Spleen (tissue), 11 donors: Measurements from ENCODE around the gene FBXO34. TPM values are rescaled to one million over a fixed set of nuclear protein-coding genes. Genes with fewer than 3 reads are reported as not detected.

ENCODE experiments used
- DNase-seq: peaks from one replicate; pipeline ENCODE4 v3.0.0-alpha.2; 2020
- H3K27ac ChIP-seq, 8 donors: fragments of 200-600 bp; sonication (generic) in 7 of 8; 1 replicate in 4 of 8; 2 replicates in 4 of 8; pipeline versions ENCODE4 v1.5.0 to v1.8.0; 2016 to 2021; ENCODE audit warnings: inconsistent platforms in 4 of 8, mild to moderate bottlenecking in 4 of 8, moderate library complexity in 1 of 8
- H3K27me3 ChIP-seq, 7 donors: fragments of 200-600 bp; sonication (generic) in 6 of 7; replicated peaks in 1 of 7; 1 replicate in 4 of 7; 2 replicates in 3 of 7; pipeline versions ENCODE4 v1.5.0 to v1.8.0; 2016 to 2021; ENCODE audit warnings: inconsistent platforms in 3 of 7, mild to moderate bottlenecking in 1 of 7
- H3K36me3 ChIP-seq, 6 donors: fragments of 200-600 bp; sonication (generic) in 5 of 6; 1 replicate in 4 of 6; 2 replicates in 2 of 6; pipeline versions ENCODE4 v1.5.0 to v1.8.0; 2016 to 2021; ENCODE audit warnings: inconsistent platforms in 2 of 6
- H3K4me1 ChIP-seq, 6 donors: fragments of 200-600 bp; sonication (generic) in 5 of 6; 1 replicate in 3 of 6; 2 replicates in 3 of 6; pipeline versions ENCODE4 v1.5.0 to v1.8.0; 2016 to 2021; ENCODE audit warnings: inconsistent platforms in 3 of 6
- H3K4me3 ChIP-seq, 8 donors: fragments of 200-600 bp; sonication (generic) in 7 of 8; 1 replicate in 4 of 8; 2 replicates in 4 of 8; pipeline versions ENCODE4 v1.5.0 to v1.8.0; 2016 to 2021; ENCODE audit warnings: inconsistent platforms in 4 of 8, mild to moderate bottlenecking in 4 of 8, moderate library complexity in 2 of 8
- H3K9me3 ChIP-seq, 8 donors: fragments of 200-600 bp; sonication (generic) in 7 of 8; 1 replicate in 4 of 8; 2 replicates in 4 of 8; pipeline versions ENCODE4 v1.5.0 to v1.8.0; 2016 to 2021; ENCODE audit warnings: inconsistent platforms in 4 of 8
- CTCF ChIP-seq, 11 experiments: fragments of 200-600 bp in 7 of 11; fragments of 450-650 bp in 4 of 11; sonication (generic) in 4 of 11; IDR thresholded peaks in 8 of 11; conservative IDR thresholded peaks in 3 of 11; 1 replicate in 7 of 11; 2 replicates in 4 of 11; pipeline versions ENCODE4 v1.4.0 to v1.8.0; 2016 to 2021; ENCODE audit warnings: antibody characterized with exemption in 11 of 11, inconsistent platforms in 4 of 11, mild to moderate bottlenecking in 1 of 11
- POLR2A ChIP-seq, 3 donors: fragments of 450-650 bp; IDR thresholded peaks; one replicate each; pipeline ENCODE4 v1.5.1; 2017; ENCODE audit warnings: antibody characterized with exemption in 3 of 3, mild to moderate bottlenecking in 1 of 3
- POLR2AphosphoS5 ChIP-seq, 3 donors: sonication (generic); formaldehyde crosslinking; IDR thresholded peaks; one replicate each; pipeline ENCODE4 v1.5.1; 2017; ENCODE audit warnings: antibody characterized with exemption in 3 of 3
- WGBS, 5 donors: extraction: QIAGEN DNeasy Blood & Tissue Kit in 3 of 5; methylation state at CpG; one replicate each; pipeline versions ENCODE4 v1.1.5 to v1.1.7; 2013 to 2018; 5-methylcytosine and 5-hydroxymethylcytosine counted together
- intact Hi-C: fragments of 100-400 bp; cut with DNase I; formaldehyde crosslinking; loops from one replicate; pipeline ENCODE4 v1.15.0; 2023; ENCODE audit warnings: low total_unique reads
- polyA plus RNA-seq, 3 donors: library from polyadenylated mRNA; stranded (reverse); fragments of 200-250 nt; gene quantifications; one replicate each; pipeline ENCODE4 v1.2.1, GENCODE V29; 2013
- total RNA-seq, 7 donors: library from RNA; depleted of rRNA in 3 of 7; stranded (reverse); fragments of >200 nt in 3 of 7; fragmentation: NEBNext Ultra II Directional in 4 of 7; extraction: Animal tissue kit (Norgen Biotek cat#: 25700) in 4 of 7; gene quantifications; one replicate each; pipeline versions ENCODE4 v1.1.0 to v1.2.1, GENCODE V29; 2016 to 2021
- donor health status: healthy with polysubstance abuse.
- donor health status: DM: no; HTN: no; CAD: no; lungs with moderate emphysema.
- donor health status: DM: no; HTN: no; CAD: no.
- donor health status: Bipolar disorder and iron deficiency.
- donor health status: healthy.
- donor health status: DM: no; HTN: no; CAD: no.
- donor health status: DM: yes; HTN: yes; CAD: no.

The FBXO34 gene
- total and polyA plus RNA-seq, 10 donors, result 5.8 to 46.0 (median 26.7) TPM

GRCh38 chr14:55301437-55302121 lies 30.4 kb downstream of the FBXO34 start:
- Histone ChIP-seq H3K4me1 (peaks cover 3 to 83% (median 49%) of the 10 kb centered on the region in 6 donors), H3K27ac (no peak overlapping the region), H3K4me3 (no peak overlapping the region), H3K9me3 (no peaks in the 10 kb centered on the region), H3K36me3 (peaks cover 0 to 17% (median 2%) of the 10 kb centered on the region in 6 donors), H3K27me3 (no peaks in the 10 kb centered on the region)
- no peak for DNase-seq
- TF ChIP-seq POLR2AphosphoS5 (IDR thresholded peaks at IDR 0.05), result no peak
- TF ChIP-seq POLR2A (IDR thresholded peaks at IDR 0.05), result no peak
- no peak for TF ChIP-seq CTCF (IDR thresholded peaks at IDR 0.05 in 8 of 11, conservative IDR thresholded peaks at IDR 0.05 in 3 of 11)
- 85 to 92% (median 88%) methylated on average over 1 of the region's 1 CpG for WGBS, 5 donors
- intact Hi-C loops, result no loop called here

GRCh38 chr14:55302367-55303124 lies 31.3 kb downstream of the FBXO34 start:
- 77 to 86% (median 79%) methylated on average over 5 of the region's 5 CpGs for WGBS, 5 donors
- TF ChIP-seq POLR2A (IDR thresholded peaks at IDR 0.05), result no peak
- no peak for TF ChIP-seq CTCF (IDR thresholded peaks at IDR 0.05 in 8 of 11, conservative IDR thresholded peaks at IDR 0.05 in 3 of 11)
- no peak for TF ChIP-seq POLR2AphosphoS5 (IDR thresholded peaks at IDR 0.05)
- Histone ChIP-seq H3K4me3 (no peak overlapping the region), H3K27ac (peak overlapping the region in 2 of 8 donors; percentile 59 to 71), H3K4me1 (peaks cover 3 to 79% (median 43%) of the 10 kb centered on the region in 6 donors), H3K36me3 (peaks cover 0 to 17% (median 2%) of the 10 kb centered on the region in 6 donors), H3K27me3 (no peaks in the 10 kb centered on the region), H3K9me3 (no peaks in the 10 kb centered on the region)
- intact Hi-C loops, result no loop called here
- DNase-seq, result no peak

- H3K27ac ChIP-seq, result peak overlapping the region in 3 of 8 donors; percentile 56 to 71 (median 59)
- intact Hi-C loops, result no loop called here
- TF ChIP-seq CTCF (IDR thresholded peaks at IDR 0.05 in 8 of 11, conservative IDR thresholded peaks at IDR 0.05 in 3 of 11), result no peak
- TF ChIP-seq POLR2A (IDR thresholded peaks at IDR 0.05), result no peak
- TF ChIP-seq POLR2AphosphoS5 (IDR thresholded peaks at IDR 0.05), result no peak
- H3K36me3 ChIP-seq, result peaks cover 0 to 16% (median 2%) of the 10 kb centered on the region in 6 donors
- no peaks in the 10 kb centered on the region for H3K9me3 ChIP-seq
- H3K4me1 ChIP-seq, result peaks cover 3 to 78% (median 41%) of the 10 kb centered on the region in 6 donors
- H3K27me3 ChIP-seq, result no peaks in the 10 kb centered on the region
- no peak overlapping the region for H3K4me3 ChIP-seq
- no peak for DNase-seq
These were observed 31.9 kb downstream of the FBXO34 start for GRCh38 chr14:55303125-55303499.

- Histone ChIP-seq H3K36me3 (peaks cover 0 to 10% (median 1%) of the 10 kb centered on the region in 6 donors), H3K9me3 (no peaks in the 10 kb centered on the region), H3K27ac (peak overlapping the region in 5 of 8 donors; percentile 14 to 71 (median 59)), H3K27me3 (no peaks in the 10 kb centered on the region), H3K4me1 (peaks cover 3 to 78% (median 41%) of the 10 kb centered on the region in 6 donors), H3K4me3 (no peak overlapping the region)
- 42 to 62% (median 52%) methylated on average over 2 of the region's 2 CpGs for WGBS, 5 donors
- DNase-seq, result no peak
- intact Hi-C loops, result no loop called here
- TF ChIP-seq POLR2A (IDR thresholded peaks at IDR 0.05), result no peak
These were observed 32.5 kb downstream of the FBXO34 start for GRCh38 chr14:55303691-55304145.
